Mammary epithelial cell (primary cell): ENCODE measurements around the gene LAMB4.

Source experiments
- CTCF ChIP-seq, 2 donors: IDR thresholded peaks in 1 of 2; conservative IDR thresholded peaks in 1 of 2; 2 replicates each; pipeline ENCODE4 v1.5.1; 2011 to 2012; ENCODE audit warnings: inconsistent platforms in 2 of 2, low read length in 2 of 2, mild to moderate bottlenecking in 2 of 2, control low read depth in 1 of 2, low read depth in 1 of 2; ENCODE audit not compliant: insufficient read depth in 1 of 2; ENCODE audit errors: extremely low read depth in 1 of 2
- EZH2 ChIP-seq: IDR thresholded peaks from 2 replicates; pipeline ENCODE4 v1.6.1; 2012; ENCODE audit warnings: low read length, inconsistent platforms, borderline replicate concordance

GRCh38 chr7:108007762-108008161, 122.4 kb downstream of the LAMB4 start:
- TF ChIP-seq CTCF (conservative IDR thresholded peaks at IDR 0.05 in 1 of 2, IDR thresholded peaks at IDR 0.05 in 1 of 2; ENCODE audit: extremely low read depth in 1 of 2, insufficient read depth in 1 of 2, low read depth in 1 of 2, low read length in 2 of 2) (no peak), EZH2 (no peak)
